DMS114 treated with DMSO at 0.1 percent for 48 hours (cell line): Measurements from ENCODE around the gene GSK3A.
"Not testable (repeated sequence)": the region's sequence is repeated elsewhere in the genome, so short reads cannot be mapped to it uniquely, and the experiment has no call there.

Experiments used
- DNase-seq: peaks from one replicate; lab custom pipeline; 2025; ENCODE audit not compliant: unreplicated experiment; lab: John Stamatoyannopoulos, UW

GSK3A gene

DNA sequence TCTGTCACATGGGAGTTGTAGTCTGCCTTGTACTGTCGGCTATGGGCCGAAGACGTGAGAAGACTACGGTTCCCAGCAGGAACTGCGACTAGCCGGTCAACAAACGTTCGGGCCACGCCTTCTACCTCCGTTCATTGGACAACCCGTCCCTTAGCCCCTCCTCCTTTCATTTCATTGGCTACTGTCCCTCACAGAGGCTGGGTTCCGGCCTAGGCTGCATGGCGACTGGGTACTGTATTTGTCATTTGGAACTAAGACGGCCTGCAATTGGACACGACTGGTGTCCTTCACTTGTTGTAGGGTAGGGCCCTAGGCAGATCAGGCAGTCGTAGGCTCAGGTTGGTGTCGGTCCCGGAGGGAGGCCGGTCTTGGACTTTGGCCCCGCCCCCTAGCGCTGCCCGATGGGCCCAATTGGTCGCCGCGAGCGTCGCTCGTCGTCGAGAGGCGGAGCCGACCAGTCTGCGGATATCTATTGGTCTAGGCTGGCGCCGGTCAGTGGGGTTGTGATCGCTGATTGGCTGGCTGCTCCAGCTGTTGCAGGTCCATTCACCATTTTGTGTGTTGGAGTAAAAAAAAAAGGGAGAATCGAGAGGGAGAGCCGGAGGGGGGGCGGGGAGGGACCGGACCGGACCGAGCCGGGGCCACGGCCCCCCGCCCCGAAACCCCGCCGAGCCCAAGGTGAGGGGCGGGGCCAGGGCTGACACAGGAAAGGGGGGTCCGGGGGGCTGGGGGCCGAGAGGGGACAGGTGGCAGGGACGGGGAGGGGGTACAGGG lies 26.5 kb upstream of the GSK3A start, which contains the start of gene CIC:
Gene CIC, plus strand, starts transcription at position 549 of the 774 bp plus-strand sequence. CDS start 2,532 bp downstream, outside the sequence.
- DNase-seq: peak; percentile 100

DNA sequence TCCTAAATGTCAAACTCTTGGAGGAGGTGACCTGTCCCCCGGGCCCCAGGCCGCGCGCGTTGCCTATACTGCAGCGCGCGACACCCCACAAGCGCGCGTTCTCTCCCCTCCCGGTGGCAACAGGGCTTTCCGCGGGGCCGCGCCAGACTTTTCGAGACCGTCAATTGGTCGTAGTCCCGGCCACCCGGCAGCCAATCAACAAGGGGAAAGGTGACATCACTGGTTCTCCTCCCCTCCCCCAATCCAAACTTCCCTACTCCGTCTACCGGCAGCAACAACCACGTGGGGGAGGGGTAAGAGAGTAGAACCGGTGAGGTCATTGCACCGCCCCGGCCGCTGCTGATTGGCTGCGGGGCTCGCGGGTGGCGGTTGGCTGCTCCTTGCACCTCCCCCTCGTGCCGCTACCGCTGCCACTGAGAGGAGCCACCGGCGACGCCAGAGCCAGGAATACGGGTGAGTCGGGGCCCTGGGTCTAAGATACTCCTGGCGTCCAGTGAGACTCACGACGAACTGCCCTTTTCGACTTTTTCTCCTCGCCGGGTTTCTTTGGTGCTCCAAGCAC lies 25.8 kb upstream of the GSK3A start:
- peak; percentile 99 for DNase-seq

DNA sequence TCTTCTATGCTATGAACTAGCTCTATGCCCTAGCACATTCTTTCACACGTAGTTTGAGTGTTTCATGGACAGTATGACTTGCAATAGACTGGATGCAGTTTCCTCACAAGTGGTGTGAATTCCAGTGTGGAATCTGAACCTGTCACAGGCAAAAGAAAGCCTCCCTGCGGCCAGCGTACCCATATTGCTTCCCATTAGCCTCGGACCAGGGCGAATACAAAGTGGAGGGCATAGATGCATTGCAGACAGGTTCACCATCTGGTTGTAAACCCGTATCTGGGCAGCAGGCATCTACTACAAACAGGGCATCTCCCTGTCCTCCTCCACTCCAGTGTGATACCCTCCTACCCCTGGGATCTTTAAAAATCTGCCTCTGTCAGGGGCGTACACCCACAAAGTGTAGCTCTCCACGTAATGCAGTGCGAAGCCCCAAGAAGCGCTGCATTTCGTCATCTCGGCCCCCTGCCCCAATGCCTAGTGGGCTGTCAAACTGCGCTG lies 25.3 kb upstream of the GSK3A start:
- no peak for DNase-seq

DNA sequence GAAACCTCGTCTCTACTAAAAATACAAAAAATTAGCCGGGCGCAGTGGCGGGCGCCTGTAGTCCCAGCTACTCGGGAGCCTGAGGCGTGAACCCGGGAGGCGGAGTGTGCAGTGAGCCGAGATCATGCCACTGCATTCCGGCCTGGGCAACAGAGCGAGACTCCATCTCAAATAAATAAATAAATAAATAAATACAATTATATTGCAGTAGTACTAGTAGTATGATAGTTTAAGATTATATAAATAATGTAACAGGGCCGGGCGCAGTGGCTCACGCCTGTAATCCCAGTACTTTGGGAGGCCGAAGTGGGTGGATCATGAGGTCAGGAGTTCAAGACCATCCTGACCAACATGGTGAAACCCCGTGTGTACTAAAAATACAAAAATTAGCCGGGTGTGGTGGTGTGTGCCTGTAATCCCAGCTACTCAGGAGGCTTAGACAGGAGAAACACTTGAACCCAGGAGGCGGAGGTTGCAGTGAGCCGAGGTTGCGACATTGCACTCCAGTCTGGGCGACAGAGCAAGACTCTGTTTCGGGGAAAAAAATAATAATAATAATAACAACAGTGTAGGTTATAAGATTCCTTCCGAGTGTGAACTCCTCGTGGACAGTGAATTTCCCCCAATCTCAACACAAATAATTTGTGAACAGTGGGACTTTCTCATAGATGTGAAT lies 24.7 kb upstream of the GSK3A start:
- DNase-seq: not testable (repeated sequence)

DNA sequence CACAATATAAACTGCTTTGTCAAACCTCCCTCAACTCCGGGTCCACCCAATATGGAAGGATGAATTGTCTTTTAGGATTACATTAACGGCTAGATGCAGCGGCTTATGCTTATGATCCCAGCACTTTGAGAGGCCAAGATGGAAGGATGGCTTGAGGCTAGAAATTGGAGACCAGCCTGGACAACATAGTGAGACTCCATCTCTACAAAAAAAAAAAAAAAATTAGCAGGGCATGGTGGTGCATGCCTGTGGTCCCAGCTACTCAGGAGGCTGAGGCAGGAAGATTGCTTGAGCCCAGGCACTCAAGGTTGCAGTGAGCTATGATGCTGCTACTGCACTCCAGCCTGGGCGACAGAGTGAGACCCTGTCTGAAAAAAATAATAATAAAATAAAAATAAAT lies 23.7 kb upstream of the GSK3A start:
- not testable (repeated sequence) for DNase-seq

DNA sequence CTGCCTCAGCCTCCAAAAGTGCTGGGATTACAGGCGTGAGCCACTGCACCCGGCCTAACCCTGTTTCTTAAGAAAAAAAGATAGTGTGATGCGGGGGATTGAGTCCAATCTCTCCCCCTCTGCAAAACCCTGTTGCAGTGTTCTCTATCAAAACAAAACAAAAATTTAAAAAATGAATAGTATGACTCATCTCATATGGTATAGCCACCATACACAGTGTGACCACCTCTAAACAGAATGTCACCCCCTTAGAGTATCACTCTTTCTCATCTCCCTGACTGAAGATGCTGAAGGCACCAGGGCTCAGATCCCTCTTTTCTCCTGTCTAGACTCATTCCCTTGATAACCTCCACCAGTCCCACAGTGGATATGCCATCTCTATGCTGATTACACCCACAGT lies 19.4 kb upstream of the GSK3A start:
- no peak for DNase-seq

DNA sequence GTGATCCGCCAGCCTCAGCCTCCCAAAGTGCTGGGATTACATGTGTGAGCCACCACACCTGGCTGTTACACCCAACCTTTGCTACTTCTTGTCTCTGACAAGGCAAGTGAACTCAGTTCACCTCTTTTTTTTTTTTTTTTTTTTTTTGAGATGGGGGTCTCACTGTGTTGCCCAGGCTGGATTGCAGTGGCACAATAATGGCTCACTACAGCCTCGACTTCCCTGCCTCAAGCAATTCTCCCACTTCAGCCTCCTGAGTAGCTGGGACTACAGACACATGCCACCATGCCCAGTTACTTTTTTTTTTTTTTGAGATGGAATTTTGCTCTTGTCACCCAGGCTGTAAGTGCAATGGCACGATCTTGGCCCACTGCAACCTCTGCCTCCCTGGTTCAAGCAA lies 15.4 kb upstream of the GSK3A start:
- not testable (repeated sequence) for DNase-seq

DNA sequence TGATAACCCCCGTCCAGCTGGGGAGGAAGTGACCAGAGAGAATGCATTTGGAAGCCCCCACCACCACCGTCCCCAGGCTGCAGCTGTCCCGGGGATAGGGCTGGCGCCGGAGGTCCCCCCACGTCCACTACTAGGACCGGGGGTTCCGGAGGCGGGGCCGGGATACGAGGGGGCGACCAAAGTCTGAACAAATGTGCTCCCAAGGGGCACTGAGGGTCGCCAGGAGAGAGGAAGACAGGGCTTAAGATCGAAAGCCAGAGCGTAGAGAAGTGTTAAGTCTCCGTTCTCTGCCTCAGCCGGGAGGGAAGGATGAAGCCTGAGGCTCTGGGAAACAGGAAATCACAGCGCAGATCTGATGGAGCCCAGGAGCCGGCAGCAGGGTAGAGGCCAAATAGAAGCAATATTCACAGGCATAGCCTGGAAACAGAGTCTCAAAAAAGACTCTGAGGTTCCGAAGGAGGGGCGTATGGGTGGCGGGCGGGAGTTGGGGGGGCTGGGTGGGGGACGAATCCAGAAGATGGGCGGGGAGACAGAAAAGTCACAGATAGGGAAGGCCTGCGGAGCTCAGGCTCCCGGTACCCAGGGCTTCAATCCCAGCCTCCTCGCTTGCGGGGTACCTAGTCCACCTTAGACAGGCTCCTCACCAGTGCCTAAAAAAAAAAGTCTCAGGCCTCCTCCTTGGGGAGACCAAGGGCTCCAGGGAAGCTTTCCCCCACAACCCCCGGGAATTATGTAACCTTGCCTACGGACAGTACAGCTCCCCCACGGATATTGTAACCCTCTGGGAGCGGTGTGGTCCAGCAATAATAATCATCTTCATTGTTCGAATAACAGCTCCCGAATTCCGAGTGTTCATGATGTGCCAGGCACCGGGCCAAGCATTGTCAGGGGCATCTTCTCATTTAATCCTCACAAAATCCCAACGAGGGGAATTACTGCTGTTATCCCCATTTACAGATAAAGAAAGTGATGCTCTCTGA lies 13.7 kb upstream of the GSK3A start:
- peak; percentile 53 for DNase-seq

DNA sequence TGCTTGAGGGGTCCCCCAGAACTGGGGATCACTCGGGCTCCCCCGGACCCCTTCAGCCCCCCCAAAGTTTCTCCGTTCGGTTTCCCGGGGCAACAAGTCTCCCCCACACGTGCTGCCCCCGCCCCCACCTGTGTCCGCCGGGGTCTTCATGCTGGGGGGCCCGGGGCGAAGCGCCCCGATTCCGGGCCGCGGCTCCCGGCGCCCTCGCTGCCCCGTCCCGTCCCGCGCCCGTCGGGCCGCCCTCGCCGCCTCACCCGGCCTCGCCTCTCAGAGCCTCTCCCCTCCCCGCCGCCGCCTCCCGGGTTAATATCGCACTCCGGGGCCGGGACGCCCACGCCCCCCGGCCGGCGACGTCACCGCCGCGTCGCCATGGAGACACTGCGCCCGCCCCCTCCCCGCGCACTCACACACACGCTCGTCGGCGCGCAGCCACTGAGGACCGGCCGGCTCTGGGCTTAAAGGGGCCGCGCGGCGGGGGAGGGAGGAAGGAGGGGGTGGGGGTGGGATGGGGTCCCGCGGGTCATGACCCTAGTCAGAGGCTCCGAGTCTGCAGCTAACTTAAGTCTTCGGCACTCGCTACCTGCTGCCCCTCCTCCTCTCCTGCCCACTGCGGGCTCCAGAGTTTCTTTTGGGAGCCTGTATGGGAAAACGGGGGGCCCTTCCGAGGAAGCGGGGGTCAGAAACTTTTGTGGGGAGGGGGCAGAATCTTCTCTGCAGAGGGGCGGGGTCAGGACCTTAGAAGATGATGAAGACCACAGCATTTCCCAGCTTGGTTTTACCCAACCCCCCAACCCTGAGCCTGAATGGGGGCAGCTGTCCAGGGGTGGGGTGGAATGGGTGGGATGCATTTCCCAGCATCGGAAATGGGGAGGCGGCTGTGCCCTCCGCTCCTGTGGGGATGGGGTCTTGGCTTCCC lies 12.7 kb upstream of the GSK3A start, which contains the start of gene ERF:
Gene ERF, minus strand, starts transcription at position 279 of the 916 bp plus-strand sequence. Its CDS starts 129 bp downstream, at position 150.
- DNase-seq: peak; percentile 77

DNA sequence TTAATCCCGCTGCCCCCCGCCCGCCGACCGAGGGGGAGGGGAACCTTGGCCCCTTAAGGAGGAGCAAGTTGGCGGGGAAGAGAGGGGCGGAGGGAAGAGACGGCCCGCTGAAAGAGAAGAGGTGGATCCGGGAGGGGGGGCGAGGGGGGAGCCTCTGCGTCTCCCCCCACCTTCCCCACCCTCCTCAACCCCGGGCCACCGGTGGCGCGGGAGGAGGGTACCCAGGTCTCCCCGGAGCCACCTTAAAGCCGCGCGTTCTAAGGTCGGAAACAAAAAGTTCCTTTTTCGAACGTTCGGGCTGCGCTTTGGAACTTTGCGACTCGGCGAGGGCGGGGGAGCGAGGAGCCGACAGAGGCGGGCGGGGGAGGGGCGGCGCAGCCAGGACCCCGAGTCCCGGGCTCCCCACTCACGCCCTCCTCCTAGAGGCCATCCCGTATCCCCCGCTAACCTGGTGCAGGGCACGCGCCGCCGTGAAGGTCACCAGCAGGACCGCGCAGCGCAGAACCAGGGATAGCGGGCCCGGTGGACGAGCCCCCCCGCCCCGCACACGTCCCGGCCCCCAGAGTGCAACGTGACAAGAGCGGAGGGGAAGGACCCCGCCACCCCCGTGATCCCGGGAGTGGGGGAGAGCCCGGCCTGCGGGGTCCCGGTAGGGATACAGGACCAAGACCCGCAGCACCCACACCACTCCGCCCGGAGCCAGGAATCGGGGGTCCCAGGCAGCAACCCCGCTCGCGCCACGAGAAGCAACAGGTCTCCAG lies 11.9 kb upstream of the GSK3A start:
- DNase-seq: peak; percentile 45

DNA sequence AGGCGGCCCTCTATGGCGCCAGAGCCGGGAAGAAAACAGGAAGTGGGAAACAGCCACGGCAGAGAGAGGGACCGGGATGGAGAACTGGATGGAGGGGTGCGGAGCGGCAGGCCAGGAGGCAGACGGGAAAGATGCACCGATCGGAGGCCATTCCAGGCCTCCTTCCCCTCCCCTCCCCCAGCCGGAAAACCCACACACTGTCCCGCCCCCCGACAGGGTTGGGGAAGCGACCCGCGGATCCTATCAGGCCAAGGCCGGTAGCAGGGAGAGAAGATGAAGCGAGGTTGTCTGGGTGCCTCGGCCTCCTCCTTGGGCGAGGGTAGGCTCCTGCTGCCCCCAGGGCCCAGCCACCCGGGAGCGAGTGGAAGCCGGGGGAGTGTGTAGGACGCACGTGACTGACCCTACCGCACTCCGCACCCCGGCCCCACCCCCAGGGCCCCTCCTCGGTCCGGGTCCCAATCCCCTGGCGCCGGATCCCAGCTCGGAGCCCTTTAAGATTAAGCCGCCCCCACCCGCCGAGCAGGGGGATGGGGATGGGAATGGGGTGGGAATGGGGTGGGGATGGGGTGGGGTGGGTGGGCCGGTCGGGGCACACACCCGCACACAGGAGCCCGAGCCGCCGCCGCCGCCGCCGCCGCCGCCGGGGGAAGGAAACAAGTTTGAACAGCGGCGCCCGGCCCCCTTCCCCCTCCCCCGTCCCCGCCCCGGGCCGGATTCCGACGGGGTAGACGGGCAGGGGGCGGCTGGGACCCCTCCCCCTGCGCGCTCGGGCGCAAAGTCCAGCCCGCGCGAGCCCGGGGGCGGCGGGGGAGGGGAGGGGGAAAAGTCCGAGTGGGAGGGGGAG lies 11.1 kb upstream of the GSK3A start:
- no peak for DNase-seq

DNA sequence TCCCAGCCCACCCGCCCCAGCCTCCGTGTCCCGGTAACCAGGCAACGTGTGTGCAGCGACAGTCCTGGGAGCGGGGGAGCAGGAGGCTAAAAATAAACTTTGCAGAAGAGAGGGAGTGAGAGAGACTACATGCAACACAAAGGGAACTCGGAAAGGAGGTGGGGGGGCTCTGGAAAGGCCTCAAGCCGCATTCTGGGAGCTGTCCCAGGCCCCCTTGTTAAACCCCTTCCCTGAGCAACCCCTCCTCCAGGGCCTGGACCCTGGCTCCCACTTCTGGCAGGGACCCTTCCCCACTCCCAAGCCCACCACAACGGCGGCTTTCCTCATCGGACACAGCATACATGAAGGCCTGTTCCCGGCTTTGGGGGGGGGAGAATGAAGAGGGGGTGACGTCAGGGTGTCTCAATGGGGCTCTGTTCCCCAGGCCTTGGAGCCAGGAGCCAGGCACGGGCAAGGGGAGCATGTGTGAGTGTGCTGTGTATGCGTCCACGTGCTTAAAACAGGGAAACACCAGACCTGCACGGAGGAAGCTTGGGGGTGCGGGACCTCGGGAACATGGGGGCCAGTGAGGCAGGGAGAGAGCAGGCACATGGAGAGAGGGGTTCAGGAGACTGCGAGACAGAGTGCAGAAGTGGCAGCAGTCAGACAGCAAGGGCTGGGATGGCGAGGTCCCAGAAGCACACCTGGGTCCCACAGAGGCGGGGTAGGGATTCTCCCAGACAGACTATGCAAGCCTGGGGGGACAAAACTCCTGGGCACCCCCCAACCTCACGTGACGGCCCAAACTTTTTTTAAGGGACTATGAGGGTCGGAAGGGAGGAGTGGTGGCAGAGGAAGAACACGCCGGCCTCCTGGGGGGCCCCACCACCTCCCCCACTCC lies 10.2 kb upstream of the GSK3A start:
- DNase-seq: peak; percentile 23

DNA sequence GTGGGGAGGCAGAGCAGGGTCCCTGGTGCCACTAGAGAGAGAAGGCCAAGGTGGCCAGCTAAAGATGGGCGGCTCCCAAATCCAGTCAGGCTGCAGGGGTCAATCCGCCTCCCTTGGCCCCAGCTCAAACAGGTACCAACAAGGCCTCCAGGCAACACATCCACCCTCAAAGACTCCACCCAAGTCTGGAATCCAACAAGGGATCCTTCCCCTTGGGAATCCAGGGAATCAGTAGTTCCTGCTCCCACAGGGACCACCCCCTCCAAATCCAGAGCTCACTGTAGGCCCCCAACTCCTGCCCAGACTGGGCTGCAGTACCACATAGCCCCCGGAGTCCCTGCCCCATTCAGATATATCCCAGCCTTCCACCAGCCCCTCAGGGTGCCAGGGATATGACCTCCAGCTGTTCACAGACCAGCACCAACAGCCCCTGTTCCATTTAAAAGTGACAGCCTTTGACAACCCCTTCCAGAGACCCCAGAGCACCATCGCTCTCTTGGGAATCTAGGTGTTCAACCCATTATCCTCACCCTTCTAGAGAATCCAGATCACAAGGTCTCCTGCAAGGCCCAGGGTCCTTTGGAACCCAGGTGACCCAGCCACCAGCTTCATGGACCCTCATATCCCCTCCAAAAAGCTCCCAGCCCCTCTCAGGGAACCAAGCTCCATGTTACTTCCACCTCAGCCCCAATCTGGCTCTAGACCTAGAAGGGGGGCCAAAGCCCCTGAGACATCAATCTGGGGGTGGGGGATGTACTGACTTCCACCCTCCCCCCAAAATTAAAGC lies 9.4 kb upstream of the GSK3A start:
- no peak for DNase-seq

DNA sequence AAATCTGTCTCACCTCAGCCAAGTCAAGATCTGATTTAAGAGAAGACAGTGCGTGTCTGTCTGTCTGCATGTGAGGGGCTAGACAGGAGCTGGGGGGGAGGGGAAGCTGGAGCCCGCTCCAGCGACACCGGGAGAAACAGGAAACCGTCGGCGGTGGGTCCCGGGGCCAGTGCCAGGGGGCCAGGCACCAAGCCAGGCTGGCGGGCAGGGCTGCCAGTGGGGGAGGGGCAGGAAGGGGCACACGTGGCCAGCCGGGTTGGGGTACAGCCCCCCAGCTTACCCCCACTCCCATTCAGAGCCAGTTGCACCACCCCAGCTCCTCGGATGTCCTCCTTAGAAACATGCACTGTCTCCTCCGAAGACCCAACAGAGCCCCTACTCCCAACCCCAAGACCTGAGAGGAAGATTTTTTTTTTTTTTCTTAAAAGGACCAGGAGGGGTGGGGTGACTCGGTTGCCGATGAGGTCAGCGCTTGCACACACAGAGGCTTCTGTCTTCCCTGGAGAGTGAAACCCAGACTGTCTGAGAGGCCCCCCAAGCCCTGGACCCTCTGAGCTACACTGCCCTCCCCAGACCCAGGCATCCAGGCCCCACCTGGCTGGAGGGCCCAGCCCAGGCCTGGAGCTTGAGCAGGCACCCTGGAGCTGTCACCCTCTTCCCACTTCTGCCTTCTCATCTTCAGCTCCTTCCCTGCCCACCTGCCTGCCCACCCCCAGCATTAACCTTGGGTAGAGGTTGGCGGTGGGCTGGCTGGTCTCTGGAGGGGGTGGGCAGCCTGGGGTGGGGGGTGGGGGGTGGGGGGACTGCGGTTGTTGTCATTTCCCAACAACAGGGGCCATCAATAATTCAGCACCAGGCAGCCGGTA lies 8.5 kb upstream of the GSK3A start:
- no peak for DNase-seq

DNA sequence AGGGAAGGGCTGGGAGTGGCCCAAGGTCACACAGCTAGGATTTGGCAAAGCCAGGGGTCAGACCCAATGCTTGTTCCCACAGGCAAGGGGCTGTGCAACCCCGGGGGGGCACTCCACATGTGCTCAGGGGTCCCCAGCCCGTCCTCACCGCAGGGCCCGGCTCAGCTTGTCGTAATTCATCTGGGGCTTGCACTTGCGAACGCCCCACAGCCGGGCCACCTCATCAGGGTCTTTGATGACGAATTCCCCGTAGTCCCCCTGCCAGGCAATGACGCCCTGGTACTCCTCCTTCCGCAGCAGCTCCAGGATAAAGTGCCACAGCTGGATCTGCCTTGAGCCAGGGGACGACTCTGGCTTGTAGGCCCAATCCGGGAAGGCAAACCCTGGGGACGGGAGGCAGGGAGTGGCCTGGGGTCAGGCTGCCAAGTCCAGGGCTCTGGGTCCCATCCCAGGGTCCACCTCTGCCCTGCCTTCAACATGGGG lies 7.8 kb upstream of the GSK3A start:
- no peak for DNase-seq
